Measurements from ENCODE around the gene NELFA. TPM values are rescaled to one million over a fixed set of nuclear protein-coding genes. Genes with fewer than 3 reads are reported as not detected.

Gene NELFA
- total and polyA plus RNA-seq, 2 of the 13 experiments (the other 11 are each of a cell fraction or from before 2014, with no cell fraction given): 13.3 to 18.5 TPM

GRCh38 chr4:1952719-1953118, 56.1 kb downstream of the NELFA start:
- no TSS peak for BruUV-seq (replicated peaks)

More at GRCh38 chr4:1952719-1953118, 56.1 kb downstream of the NELFA start:
- Histone ChIP-seq H3K9me3 (ENCODE audit: low read length) (no peaks in the 10 kb centered on the region), H3K4me3 (replicated peaks in 1 of 3; ENCODE audit: insufficient read depth in 1 of 3, low read depth in 2 of 3, low read length in 3 of 3) (no peak overlapping the region), H4K20me1 (ENCODE audit: insufficient read depth, low read length) (no peaks in the 10 kb centered on the region), H3K27me3 (ENCODE audit: control insufficient read depth in 1 of 2, insufficient read depth in 2 of 2, low read length in 2 of 2) (no peaks in the 10 kb centered on the region), H3K79me2 (ENCODE audit: insufficient read depth, low read length) (no peaks in the 10 kb centered on the region), H2AFZ (ENCODE audit: low read length) (no peak overlapping the region), H3K4me1 (ENCODE audit: insufficient read depth, low read length) (no peaks in the 10 kb centered on the region), H3K27ac (ENCODE audit: extremely low read length, insufficient read depth, low read length) (no peak overlapping the region), H3K9ac (ENCODE audit: insufficient read depth, low read depth, low read length) (no peak overlapping the region), H3K4me2 (ENCODE audit: low read depth, low read length) (no peak overlapping the region), H3K36me3 (replicated peaks in 1 of 2; ENCODE audit: control insufficient read depth in 1 of 2, insufficient read depth in 2 of 2, low read length in 2 of 2) (peaks cover 28 to 77% of the 10 kb centered on the region in 2 experiments)
- intact Hi-C loops (cut with micrococcal nuclease; ENCODE audit: unreplicated experiment) (loop anchor here (5.0 kb wide), 1 partner anchor 375 kb away; no protein-coding TSS in a partner anchor), in situ Hi-C loops (cut with HindIII; ENCODE audit: extremely low pct_ligation_motif_present, low pct_unique_long_range_greater_than_20kb) (no loop called here)
- ChIA-PET POLR2A (no interaction called here), CTCF (ENCODE audit: low intra/inter-chr PET ratio, low total read pairs) (no interaction called here)
- WGBS (ENCODE audit: low lambda C conversion rate): 98% methylated on average over 5 of the region's 5 CpGs
- FAIRE-seq: no peak
- peak; percentile 14; the same call in 2 of the 3 replicates for ATAC-seq
- TF ChIP-seq HOXD1 (CRISPR knock-in tag; IDR thresholded peaks at IDR 0.05) (no peak), PBX2 (CRISPR knock-in tag; IDR thresholded peaks at IDR 0.05) (no peak), USF2 (IDR thresholded peaks at IDR 0.05; ENCODE audit: low read depth, low read length) (no peak), USF2 (CRISPR knock-in tag; IDR thresholded peaks at IDR 0.05; ENCODE audit: borderline replicate concordance) (no peak), YEATS2 (CRISPR knock-in tag; IDR thresholded peaks at IDR 0.05; ENCODE audit: borderline replicate concordance) (no peak), SKI (IDR thresholded peaks at IDR 0.05; ENCODE audit: partially characterized antibody) (no peak), MEF2D (CRISPR knock-in tag; IDR thresholded peaks at IDR 0.05) (no peak), HMG20B (CRISPR knock-in tag; conservative IDR thresholded peaks at IDR 0.05) (no peak), ZNF362 (CRISPR knock-in tag; IDR thresholded peaks at IDR 0.05; ENCODE audit: borderline replicate concordance) (no peak), ZNF350 (CRISPR knock-in tag; IDR thresholded peaks at IDR 0.05; ENCODE audit: borderline replicate concordance, low read depth) (no peak)
- no peak for DNase-seq (ENCODE audit: low spot score)
